Measurements from ENCODE around the gene BTBD6.

The BTBD6 gene

DNA sequence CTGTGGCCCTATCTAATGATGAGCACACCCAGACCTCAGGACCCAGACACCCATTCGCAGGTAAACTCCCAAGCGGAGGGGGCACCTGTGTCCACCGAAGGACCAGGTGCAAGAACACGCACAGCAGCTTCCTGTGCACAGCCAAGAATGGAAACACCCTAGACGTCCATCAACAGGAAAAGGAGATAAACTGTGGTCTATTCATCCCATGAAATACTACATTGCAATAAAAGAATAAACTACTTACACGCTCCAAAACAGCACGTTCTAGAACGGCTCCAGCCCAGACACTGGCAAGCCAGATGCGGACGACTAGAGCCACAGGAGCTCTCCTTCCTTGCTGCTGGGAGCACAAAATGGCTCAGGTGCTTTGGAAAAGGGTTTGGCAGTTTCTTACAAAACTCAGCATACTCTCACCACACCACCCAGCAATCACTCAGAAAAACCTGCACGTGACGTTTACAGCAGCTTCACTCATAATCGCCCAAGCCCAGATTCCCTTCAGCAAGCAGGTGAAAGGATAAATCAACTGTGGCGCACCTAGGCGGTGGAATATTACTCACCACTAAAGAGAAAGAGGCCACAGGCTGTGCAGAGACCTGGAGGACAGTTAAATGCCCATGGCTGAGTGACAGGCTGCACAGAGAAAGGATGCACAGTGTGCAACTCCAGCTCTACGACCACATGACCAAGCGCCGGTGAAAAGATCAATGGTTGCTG lies 31.5 kb downstream of the BTBD6 start:
- no peak for DNase-seq (ENCODE audit: extremely low spot score)
- TF ChIP-seq, protein P1, sequence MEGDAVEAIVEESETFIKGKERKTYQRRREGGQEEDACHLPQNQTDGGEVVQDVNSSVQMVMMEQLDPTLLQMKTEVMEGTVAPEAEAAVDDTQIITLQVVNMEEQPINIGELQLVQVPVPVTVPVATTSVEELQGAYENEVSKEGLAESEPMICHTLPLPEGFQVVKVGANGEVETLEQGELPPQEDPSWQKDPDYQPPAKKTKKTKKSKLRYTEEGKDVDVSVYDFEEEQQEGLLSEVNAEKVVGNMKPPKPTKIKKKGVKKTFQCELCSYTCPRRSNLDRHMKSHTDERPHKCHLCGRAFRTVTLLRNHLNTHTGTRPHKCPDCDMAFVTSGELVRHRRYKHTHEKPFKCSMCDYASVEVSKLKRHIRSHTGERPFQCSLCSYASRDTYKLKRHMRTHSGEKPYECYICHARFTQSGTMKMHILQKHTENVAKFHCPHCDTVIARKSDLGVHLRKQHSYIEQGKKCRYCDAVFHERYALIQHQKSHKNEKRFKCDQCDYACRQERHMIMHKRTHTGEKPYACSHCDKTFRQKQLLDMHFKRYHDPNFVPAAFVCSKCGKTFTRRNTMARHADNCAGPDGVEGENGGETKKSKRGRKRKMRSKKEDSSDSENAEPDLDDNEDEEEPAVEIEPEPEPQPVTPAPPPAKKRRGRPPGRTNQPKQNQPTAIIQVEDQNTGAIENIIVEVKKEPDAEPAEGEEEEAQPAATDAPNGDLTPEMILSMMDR (IDR thresholded peaks at IDR 0.05; ENCODE audit: control extremely low read depth, extremely low read depth, low read depth, missing control alignments), result no peak
- CTCF ChIA-PET, result interaction anchor here (1.0 kb wide), 1 partner anchor 9 kb away, joined by 3 read pairs; no protein-coding TSS in a partner anchor
- POLR2A ChIA-PET, result interaction anchor here (1.1 kb wide), 1 partner anchor 20 kb away, joined by 3 read pairs; no protein-coding TSS in a partner anchor

DNA sequence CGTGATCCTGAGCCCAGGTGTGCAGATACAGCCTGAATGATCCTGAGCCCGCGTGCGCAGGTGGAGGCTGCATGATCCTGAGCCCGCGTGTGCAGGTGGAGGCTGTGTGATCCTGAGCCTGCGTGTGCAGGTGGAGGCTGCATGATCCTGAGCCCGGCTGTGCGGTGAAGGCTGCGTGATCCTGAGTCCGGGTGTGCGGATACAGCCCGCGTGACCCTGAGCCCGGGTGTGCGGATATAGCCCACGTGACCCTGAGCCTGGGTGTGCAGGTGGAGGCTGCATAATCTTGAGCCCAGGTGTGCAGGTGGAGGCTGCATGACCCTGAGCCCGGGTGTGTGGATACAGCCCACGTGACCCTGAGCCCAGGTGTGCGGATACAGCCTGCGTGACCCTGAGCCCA lies 32.2 kb downstream of the BTBD6 start:
- POLR2A ChIA-PET, result interaction anchor here (1.1 kb wide), 1 partner anchor 21 kb away, joined by 3 read pairs; no protein-coding TSS in a partner anchor
- DNase-seq (ENCODE audit: extremely low spot score), result no peak
- CTCF ChIA-PET, result no interaction called here
- TF ChIP-seq, protein P1 (IDR thresholded peaks at IDR 0.05; ENCODE audit: control extremely low read depth, extremely low read depth, low read depth, missing control alignments), result no peak

DNA sequence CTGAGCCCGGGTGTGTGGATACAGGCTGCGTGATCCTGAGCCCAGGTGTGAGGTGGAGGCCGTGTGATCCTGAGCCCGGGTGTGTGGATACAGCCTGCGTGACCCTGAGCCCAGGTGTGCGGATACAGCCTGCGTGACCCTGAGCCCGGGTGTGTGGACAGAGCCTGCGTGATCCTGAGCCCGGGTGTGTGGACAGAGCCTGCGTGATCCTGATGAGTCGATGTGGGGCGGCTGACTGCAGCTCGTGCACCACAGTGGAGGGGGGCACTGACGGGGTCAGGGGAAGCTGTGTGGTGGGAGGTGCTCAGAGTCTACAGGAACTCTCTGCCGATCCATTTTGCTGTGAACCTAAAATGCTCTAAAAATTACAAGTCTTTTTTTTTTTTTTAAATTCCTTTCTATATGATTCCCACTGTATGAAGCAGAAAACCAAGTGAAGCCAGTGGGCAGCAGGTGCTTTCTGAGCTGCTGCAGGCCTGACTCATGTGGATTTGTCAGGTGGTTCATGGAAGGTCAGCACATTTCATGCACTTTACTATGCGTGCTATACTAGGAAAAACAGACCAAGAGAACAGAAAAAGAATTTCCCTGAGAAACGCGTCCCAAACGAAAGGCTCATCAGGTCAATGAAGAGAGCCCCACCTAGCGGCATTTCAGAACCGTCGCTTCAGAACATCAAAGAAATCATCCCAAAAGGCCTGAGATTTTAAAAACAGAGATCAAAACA lies 33.2 kb downstream of the BTBD6 start:
- DNase-seq (ENCODE audit: extremely low spot score), result peak; percentile 67
- ChIA-PET CTCF (interaction anchor here (1.4 kb wide), 1 partner anchor 61 kb away, joined by 4 read pairs; no protein-coding TSS in a partner anchor), POLR2A (no interaction called here)
- TF ChIP-seq, protein P1 (IDR thresholded peaks at IDR 0.05; ENCODE audit: control extremely low read depth, extremely low read depth, low read depth, missing control alignments), result peak; percentile 43

DNA sequence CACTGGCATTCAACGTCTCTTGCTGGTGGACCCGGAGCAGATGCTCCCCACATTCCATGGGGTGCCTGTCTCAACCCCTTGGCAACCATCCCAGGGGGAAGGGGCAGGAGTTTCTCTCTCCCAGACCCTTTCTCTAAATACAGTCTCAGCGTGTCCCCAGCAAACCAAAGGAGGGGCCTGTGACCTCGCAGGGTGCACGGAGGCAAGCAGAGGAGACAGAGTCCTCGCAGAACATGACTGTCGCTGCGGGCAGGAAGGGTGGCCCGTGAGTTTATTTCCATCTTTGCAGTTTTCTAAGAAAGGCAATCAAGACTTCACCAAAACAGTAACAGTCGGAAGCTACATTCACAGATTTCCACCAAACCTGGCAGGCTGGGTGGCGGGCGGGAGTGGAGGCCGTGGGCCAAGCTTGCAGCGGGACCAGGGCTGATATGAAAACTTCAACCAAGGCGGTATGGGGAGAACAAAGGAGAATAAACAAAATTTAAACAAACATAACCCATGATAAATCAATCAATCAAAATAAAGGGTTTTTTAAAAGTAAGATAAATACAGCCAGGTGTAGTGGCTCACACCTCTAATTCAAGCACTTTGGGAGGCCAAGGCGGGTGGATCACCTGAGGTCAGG lies 33.9 kb downstream of the BTBD6 start:
- DNase-seq (ENCODE audit: extremely low spot score), result no peak
- POLR2A ChIA-PET, result no interaction called here
- CTCF ChIA-PET, result interaction anchor here (1.4 kb wide), 1 partner anchor 60 kb away, joined by 4 read pairs; no protein-coding TSS in a partner anchor
- TF ChIP-seq, protein P1 (IDR thresholded peaks at IDR 0.05; ENCODE audit: control extremely low read depth, extremely low read depth, low read depth, missing control alignments), result no peak

DNA sequence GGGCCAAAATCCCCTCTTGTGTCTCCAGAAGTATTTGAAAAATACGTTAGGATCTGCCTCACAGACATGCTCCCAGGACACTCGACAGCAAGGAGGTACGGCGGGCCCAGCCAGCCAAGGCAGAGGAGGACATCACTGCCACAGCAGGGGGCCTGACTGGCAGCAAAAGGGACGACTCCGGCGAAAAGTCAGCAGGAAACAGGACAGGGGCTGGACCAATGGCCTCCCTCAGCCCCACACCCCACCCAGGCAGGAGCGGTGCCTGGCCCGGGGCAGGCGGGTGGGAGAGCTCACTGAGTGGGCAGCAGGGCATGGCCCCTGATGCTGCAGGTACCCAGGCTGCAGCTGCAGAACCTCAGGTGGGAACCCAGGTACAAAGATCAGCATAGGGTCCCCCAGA lies 34.7 kb downstream of the BTBD6 start:
- no peak for DNase-seq (ENCODE audit: extremely low spot score)
- ChIA-PET CTCF (no interaction called here), POLR2A (no interaction called here)
- TF ChIP-seq, protein P1 (IDR thresholded peaks at IDR 0.05; ENCODE audit: control extremely low read depth, extremely low read depth, low read depth, missing control alignments), result no peak

DNA sequence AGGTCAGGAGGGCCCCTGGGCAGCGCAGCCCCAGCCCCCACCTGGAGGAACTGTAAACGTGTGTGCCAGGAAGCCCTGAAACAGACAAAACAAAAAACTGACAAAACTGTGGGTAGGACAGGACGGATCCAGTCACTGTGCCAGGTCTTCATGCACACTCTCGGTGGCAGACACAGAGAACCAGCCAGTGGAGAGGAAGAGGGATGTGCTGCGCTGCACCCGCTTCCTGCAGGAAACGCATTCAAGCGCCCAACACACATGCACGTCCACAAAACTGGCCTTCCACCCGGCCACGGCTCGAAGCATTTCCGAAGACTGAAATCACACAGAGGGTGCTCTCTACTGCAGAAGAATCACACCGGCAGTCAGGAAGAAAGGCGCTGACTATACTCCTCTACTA lies 35.6 kb downstream of the BTBD6 start:
- DNase-seq (ENCODE audit: extremely low spot score), result no peak
- TF ChIP-seq, protein P1 (IDR thresholded peaks at IDR 0.05; ENCODE audit: control extremely low read depth, extremely low read depth, low read depth, missing control alignments), result no peak
- CTCF ChIA-PET, result no interaction called here
- POLR2A ChIA-PET, result no interaction called here
